Inferior parietal cortex (tissue), 1 donor: ENCODE measurements around the gene CNTD1.
"Not testable (repeated sequence)": the region's sequence is repeated elsewhere in the genome, so short reads cannot be mapped to it uniquely, and the experiment has no call there.

Experiments
- DNase-seq: peaks from one replicate; pipeline ENCODE4 v3.0.0-alpha.2; 2016; ENCODE audit errors: extremely low spot score

Gene CNTD1

DNA sequence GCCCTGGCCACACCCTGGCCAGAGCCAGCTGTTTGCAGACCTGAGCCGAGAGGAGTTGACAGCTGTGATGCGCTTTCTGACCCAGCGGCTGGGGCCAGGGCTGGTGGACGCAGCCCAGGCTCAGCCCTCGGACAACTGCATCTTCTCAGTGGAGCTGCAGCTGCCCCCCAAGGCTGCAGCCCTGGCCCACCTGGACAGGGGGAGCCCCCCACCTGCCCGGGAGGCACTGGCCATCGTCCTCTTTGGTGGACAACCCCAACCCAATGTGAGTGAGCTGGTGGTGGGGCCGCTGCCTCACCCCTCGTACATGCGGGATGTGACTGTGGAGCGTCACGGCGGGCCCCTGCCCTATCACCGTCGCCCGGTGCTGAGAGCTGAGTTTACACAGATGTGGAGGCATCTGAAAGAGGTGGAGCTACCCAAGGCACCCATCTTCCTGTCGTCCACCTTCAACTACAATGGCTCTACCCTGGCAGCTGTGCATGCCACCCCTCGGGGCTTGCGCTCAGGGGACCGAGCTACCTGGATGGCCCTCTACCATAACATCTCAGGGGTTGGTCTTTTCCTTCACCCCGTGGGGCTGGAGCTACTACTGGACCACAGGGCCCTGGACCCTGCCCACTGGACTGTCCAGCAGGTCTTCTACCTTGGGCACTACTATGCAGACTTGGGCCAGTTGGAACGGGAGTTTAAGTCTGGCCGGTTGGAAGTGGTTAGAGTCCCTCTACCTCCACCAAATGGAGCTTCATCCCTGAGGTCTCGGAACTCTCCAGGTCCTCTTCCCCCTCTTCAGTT lies 46.3 kb downstream of the CNTD1 start:
- no peak for DNase-seq

- DNase-seq, result no peak
These were observed 46.9 kb downstream of the CNTD1 start for GRCh38 chr17:42845556-42845917.

- DNase-seq, result no peak
These were observed 47.4 kb downstream of the CNTD1 start for GRCh38 chr17:42845918-42846593.

DNA sequence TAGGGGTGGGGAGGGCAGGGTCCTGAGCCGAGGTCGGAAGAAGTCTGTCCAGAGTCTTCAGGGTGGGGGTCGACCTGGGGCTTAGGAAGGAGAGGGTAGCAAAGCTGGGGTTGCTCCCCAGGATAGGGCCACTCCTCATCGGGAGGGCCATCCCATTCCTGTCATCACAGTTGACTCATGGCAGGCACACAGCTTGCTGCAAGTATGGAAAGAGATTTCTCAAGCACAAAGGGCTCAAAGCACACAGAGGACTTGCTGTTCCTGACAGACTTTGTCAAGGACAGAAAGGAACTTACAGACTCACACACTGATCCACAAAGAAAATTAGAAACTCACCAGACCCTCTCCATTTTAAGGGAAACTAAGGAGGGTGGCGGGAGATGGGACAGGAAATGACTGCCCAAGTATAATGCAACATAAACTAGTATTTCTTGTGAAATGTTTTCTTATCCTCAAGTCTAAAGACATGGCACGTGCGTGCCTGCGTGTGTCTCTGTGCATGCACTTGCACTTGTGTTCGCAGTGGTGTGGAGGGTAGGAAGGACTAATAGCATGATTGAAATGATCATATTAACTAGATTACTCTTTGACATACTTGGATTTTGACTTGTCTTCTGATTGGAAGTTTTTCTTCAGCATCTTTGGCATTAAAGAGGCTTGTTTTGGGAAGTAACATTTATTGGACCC lies 48.1 kb downstream of the CNTD1 start:
- DNase-seq, result no peak

- no peak for DNase-seq
These were observed 49.4 kb downstream of the CNTD1 start for GRCh38 chr17:42848093-42848492.

- no peak for DNase-seq
These were observed 50.4 kb downstream of the CNTD1 start for GRCh38 chr17:42849031-42849430.

GRCh38 chr17:42849451-42850181 lies 51.0 kb downstream of the CNTD1 start:
- no peak for DNase-seq

DNA sequence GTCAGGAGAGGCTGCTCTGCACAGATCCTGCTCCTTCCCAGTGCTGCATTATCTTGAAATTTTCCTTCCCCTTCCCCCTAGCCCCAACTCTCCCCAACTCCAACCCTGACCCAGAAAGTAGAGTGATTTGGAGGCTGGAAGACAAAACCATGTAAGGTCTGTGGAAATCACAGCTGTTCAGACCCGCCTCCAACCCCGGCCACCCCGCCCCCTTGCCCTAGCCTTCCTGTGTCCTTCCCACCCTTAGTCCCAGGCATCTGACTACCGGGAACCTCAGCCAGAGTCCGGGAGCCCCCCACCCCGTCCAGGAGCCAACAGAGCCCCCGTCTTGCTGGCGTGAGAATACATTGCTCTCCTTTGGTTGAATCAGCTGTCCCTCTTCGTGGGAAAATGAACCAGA lies 52.3 kb downstream of the CNTD1 start, which contains the start of gene AOC3:
Gene AOC3 (plus strand): TSS at position 246 of the 400 bp plus-strand sequence. CDS start 145 bp downstream, at position 391.
- no peak for DNase-seq

- DNase-seq, result not testable (repeated sequence)
These were observed 52.9 kb downstream of the CNTD1 start for GRCh38 chr17:42851371-42852240.

DNA sequence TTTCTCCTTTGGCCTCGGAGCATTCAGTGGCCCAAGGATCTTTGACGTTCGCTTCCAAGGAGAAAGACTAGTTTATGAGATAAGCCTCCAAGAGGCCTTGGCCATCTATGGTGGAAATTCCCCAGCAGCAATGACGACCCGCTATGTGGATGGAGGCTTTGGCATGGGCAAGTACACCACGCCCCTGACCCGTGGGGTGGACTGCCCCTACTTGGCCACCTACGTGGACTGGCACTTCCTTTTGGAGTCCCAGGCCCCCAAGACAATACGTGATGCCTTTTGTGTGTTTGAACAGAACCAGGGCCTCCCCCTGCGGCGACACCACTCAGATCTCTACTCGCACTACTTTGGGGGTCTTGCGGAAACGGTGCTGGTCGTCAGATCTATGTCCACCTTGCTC lies 53.7 kb downstream of the CNTD1 start:
- no peak for DNase-seq

GRCh38 chr17:42853004-42853403 lies 54.3 kb downstream of the CNTD1 start:
- no peak for DNase-seq

- DNase-seq, result no peak
These were observed 54.9 kb downstream of the CNTD1 start for GRCh38 chr17:42853597-42853967.

DNA sequence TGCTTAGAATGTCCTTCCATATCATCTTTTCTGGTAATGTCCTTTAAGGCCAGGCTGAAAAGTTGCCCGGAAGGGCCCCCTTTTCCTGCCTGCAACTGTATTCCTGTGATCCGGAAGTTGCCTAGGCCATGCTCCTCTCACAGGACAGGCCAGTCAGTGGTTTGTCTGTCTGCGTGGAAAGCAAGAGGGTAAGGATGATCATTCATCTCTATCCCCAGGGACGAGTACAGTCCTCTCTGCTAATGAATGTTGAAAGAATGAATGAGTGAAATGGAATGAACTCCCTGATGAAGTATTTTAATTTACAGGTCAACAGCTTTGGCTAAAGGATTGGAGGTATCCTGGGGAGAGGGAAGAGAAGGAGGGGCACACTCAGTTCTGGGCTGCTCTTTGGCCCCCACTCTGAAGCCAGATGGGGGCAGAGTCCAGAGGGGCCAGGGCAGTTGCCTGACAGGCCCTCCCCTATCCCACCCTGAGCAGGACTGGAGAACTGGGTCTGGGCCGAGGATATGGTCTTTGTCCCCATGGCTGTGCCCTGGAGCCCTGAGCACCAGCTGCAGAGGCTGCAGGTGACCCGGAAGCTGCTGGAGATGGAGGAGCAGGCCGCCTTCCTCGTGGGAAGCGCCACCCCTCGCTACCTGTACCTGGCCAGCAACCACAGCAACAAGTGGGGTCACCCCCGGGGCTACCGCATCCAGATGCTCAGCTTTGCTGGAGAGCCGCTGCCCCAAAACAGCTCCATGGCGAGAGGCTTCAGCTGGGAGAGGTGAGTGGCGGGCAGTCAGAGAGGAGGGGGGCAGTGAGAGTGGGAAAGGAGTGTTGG lies 55.5 kb downstream of the CNTD1 start:
- DNase-seq, result no peak

DNA sequence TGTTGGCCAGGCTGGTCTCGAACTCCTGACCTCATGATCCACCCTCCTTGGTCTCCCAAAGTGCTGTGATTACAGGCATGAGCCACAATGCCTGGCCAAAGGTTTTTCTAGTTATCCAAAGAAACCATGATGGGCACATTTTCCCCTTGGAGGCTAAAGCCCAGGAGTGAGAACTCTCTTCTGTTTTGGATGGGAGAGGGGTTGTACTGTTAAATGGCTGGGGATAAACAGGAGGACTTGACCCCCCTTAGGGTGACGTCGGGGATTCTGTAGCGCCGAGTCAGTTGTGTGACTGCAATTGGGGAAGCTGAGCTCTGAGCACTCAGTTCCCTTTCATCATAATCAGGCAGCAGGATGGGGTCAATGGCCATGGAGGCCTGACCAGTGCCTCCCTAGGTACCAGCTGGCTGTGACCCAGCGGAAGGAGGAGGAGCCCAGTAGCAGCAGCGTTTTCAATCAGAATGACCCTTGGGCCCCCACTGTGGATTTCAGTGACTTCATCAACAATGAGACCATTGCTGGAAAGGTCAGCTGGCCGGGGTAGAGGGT lies 56.5 kb downstream of the CNTD1 start:
- no peak for DNase-seq

GRCh38 chr17:42856093-42856492 lies 57.4 kb downstream of the CNTD1 start:
- DNase-seq, result not testable (repeated sequence)

DNA sequence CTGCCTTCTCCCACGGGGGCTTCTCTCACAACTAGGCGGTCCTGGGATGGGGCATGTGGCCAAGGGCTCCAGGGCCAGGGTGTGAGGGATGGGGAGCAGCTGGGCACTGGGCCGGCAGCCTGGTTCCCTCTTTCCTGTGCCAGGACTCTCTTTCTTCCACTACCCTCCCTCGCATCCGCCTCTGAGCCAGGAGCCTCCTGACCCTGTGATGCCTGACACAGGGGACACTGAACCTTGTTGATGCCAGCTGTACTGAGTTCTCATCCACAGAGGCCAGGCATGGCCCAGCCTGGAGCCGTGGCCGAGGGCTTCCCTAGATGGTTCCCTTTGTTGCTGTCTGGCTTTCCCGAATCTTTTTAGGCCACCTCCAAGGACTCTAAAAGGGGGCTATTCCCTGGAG lies 57.9 kb downstream of the CNTD1 start:
- not testable (repeated sequence) for DNase-seq

- DNase-seq, result no peak
These were observed 58.7 kb downstream of the CNTD1 start for GRCh38 chr17:42857389-42857788.
